Sigmoid colon (tissue), 7 donors: Measurements from ENCODE around the gene HPCAL1. TPM values are rescaled to one million over a fixed set of nuclear protein-coding genes. Genes with fewer than 3 reads are reported as not detected.
A peak's percentile ranks its signal among the peaks of the same experiment; 100 is the strongest.

Experiments
- DNase-seq: peaks from one replicate; pipeline ENCODE4 v3.0.0-alpha.2; 2019
- H3K27ac ChIP-seq, 4 donors: fragments of 200-600 bp; sonication (generic); one replicate each; pipeline ENCODE4 v1.5.1; 2016 to 2019; ENCODE audit warnings: mild to moderate bottlenecking in 1 of 4
- H3K27me3 ChIP-seq, 3 donors: fragments of 200-600 bp; sonication (generic); one replicate each; pipeline ENCODE4 v1.5.1; 2019; ENCODE audit warnings: mild to moderate bottlenecking in 1 of 3
- H3K36me3 ChIP-seq, 4 donors: fragments of 200-600 bp; sonication (generic); one replicate each; pipeline ENCODE4 v1.5.1; 2016 to 2019
- H3K4me1 ChIP-seq, 4 donors: fragments of 200-600 bp; sonication (generic); one replicate each; pipeline ENCODE4 v1.5.1; 2017 to 2019
- H3K4me3 ChIP-seq, 4 donors: fragments of 200-600 bp; sonication (generic); one replicate each; pipeline ENCODE4 v1.5.1; 2017 to 2019; ENCODE audit warnings: mild to moderate bottlenecking in 2 of 4, moderate library complexity in 1 of 4
- H3K9me3 ChIP-seq, 4 donors: fragments of 200-600 bp in 3 of 4; sonication (generic) in 3 of 4; one replicate each; pipeline versions ENCODE4 v1.5.1 to v1.6.1; 2013 to 2019
- CTCF ChIP-seq, 4 experiments: fragments of 450-650 bp in 3 of 4; fragments of 200-600 bp in 1 of 4; IDR thresholded peaks; one replicate each; pipeline ENCODE4 v1.5.1; 2016 to 2019; ENCODE audit warnings: antibody characterized with exemption in 4 of 4, mild to moderate bottlenecking in 3 of 4, moderate library complexity in 2 of 4
- EP300 ChIP-seq, 4 donors: sonication (generic); formaldehyde crosslinking; IDR thresholded peaks; one replicate each; pipeline ENCODE4 v1.6.1; 2017; ENCODE audit warnings: antibody characterized with exemption in 4 of 4
- POLR2A ChIP-seq, 2 donors: fragments of 450-650 bp; IDR thresholded peaks; one replicate each; pipeline ENCODE4 v1.6.1; 2016; ENCODE audit warnings: antibody characterized with exemption in 2 of 2, mild to moderate bottlenecking in 2 of 2, moderate library complexity in 2 of 2
- POLR2AphosphoS5 ChIP-seq, 4 donors: sonication (generic); formaldehyde crosslinking; IDR thresholded peaks; one replicate each; pipeline ENCODE4 v1.6.1; 2017; ENCODE audit warnings: antibody characterized with exemption in 4 of 4
- WGBS, 2 donors: extraction: QIAGEN DNeasy Blood & Tissue Kit; methylation state at CpG; one replicate each; pipeline ENCODE4 v1.1.7; 2013; 5-methylcytosine and 5-hydroxymethylcytosine counted together
- intact Hi-C: fragments of 100-400 bp; cut with DNase I; formaldehyde crosslinking; loops from one replicate; pipeline ENCODE4 v1.15.1; 2023
- polyA plus RNA-seq, 3 donors: library from polyadenylated mRNA; stranded (reverse); fragments of 200-250 nt; gene quantifications; one replicate each; pipeline ENCODE4 v1.2.3, GENCODE V29; 2013
- total RNA-seq, 4 donors: library from RNA; depleted of rRNA; stranded (reverse); fragments of >200 nt; gene quantifications; one replicate each; pipeline ENCODE4 v1.1.0, GENCODE V29; 2016
- donor health status: healthy with polysubstance abuse.
- donor health status: Bipolar disorder and iron deficiency.
- donor health status: healthy.

Gene HPCAL1
- total and polyA plus RNA-seq, 7 donors: 27.7 to 115 (median 46.0) TPM

GRCh38 chr2:10397297-10397875 lies 94.7 kb downstream of the HPCAL1 start:
- no peaks in the 10 kb centered on the region for H3K9me3 ChIP-seq
- no peak overlapping the region for H3K4me3 ChIP-seq
- DNase-seq: no peak
- 90 to 91% methylated on average over 16 of the region's 16 CpGs for WGBS, 2 donors
- intact Hi-C loops: no loop called here
- no peak overlapping the region for H3K27ac ChIP-seq
- no peaks in the 10 kb centered on the region for H3K36me3 ChIP-seq
- TF ChIP-seq POLR2AphosphoS5 (IDR thresholded peaks at IDR 0.05) (no peak), POLR2A (IDR thresholded peaks at IDR 0.05) (no peak), CTCF (IDR thresholded peaks at IDR 0.05) (no peak), EP300 (IDR thresholded peaks at IDR 0.05) (no peak)
- peaks cover 0 to 23% (median 17%) of the 10 kb centered on the region in 4 donors for H3K4me1 ChIP-seq
- H3K27me3 ChIP-seq: no peaks in the 10 kb centered on the region

GRCh38 chr2:10397878-10398277 lies 95.2 kb downstream of the HPCAL1 start:
- intact Hi-C loops: no loop called here
- peak overlapping the region in 2 of 4 donors; percentile 12 to 34 for H3K27ac ChIP-seq
- H3K4me3 ChIP-seq: no peak overlapping the region
- H3K36me3 ChIP-seq: no peaks in the 10 kb centered on the region
- peaks cover 0 to 25% (median 22%) of the 10 kb centered on the region in 4 donors for H3K4me1 ChIP-seq
- DNase-seq: no peak
- 63 to 75% methylated on average over 4 of the region's 4 CpGs for WGBS, 2 donors
- TF ChIP-seq POLR2AphosphoS5 (IDR thresholded peaks at IDR 0.05) (no peak), CTCF (IDR thresholded peaks at IDR 0.05) (no peak), EP300 (IDR thresholded peaks at IDR 0.05) (no peak), POLR2A (IDR thresholded peaks at IDR 0.05) (no peak)
- no peaks in the 10 kb centered on the region for H3K27me3 ChIP-seq
- H3K9me3 ChIP-seq: no peaks in the 10 kb centered on the region

- WGBS, 2 donors: 19 to 49% methylated on average over 14 of the region's 14 CpGs
- DNase-seq: peak; percentile 78
- peaks cover 0 to 28% (median 25%) of the 10 kb centered on the region in 4 donors for H3K4me1 ChIP-seq
- H3K9me3 ChIP-seq: no peaks in the 10 kb centered on the region
- no peaks in the 10 kb centered on the region for H3K27me3 ChIP-seq
- no peak overlapping the region for H3K4me3 ChIP-seq
- intact Hi-C loops: no loop called here
- H3K27ac ChIP-seq: peak overlapping the region; percentile 17 to 40 (median 26)
- H3K36me3 ChIP-seq: no peaks in the 10 kb centered on the region
- TF ChIP-seq CTCF (IDR thresholded peaks at IDR 0.05) (no peak), POLR2A (IDR thresholded peaks at IDR 0.05) (no peak), EP300 (IDR thresholded peaks at IDR 0.05) (no peak), POLR2AphosphoS5 (IDR thresholded peaks at IDR 0.05) (no peak)
Measured at GRCh38 chr2:10398496-10398895, 95.8 kb downstream of the HPCAL1 start.

- no peaks in the 10 kb centered on the region for H3K27me3 ChIP-seq
- 70 to 85% methylated on average over 15 to 16 of the region's 16 CpGs for WGBS, 2 donors
- peak overlapping the region in 3 of 4 donors; percentile 60 to 92 (median 86) for H3K27ac ChIP-seq
- H3K4me3 ChIP-seq: no peak overlapping the region
- intact Hi-C loops: no loop called here
- peaks cover 0 to 36% (median 32%) of the 10 kb centered on the region in 4 donors for H3K4me1 ChIP-seq
- no peak for DNase-seq
- H3K36me3 ChIP-seq: no peaks in the 10 kb centered on the region
- TF ChIP-seq POLR2A (IDR thresholded peaks at IDR 0.05) (no peak), CTCF (IDR thresholded peaks at IDR 0.05) (no peak), POLR2AphosphoS5 (IDR thresholded peaks at IDR 0.05) (no peak), EP300 (IDR thresholded peaks at IDR 0.05) (no peak)
- H3K9me3 ChIP-seq: no peaks in the 10 kb centered on the region
Measured at GRCh38 chr2:10399358-10399757, 96.7 kb downstream of the HPCAL1 start.

- no peak for DNase-seq
- Histone ChIP-seq H3K4me1 (peaks cover 0 to 41% (median 37%) of the 10 kb centered on the region in 4 donors), H3K36me3 (no peaks in the 10 kb centered on the region), H3K4me3 (no peak overlapping the region), H3K27me3 (no peaks in the 10 kb centered on the region), H3K9me3 (no peaks in the 10 kb centered on the region), H3K27ac (peak overlapping the region; percentile 44 to 92 (median 73))
- intact Hi-C loops: no loop called here
- TF ChIP-seq EP300 (IDR thresholded peaks at IDR 0.05) (no peak), POLR2A (IDR thresholded peaks at IDR 0.05) (no peak), CTCF (IDR thresholded peaks at IDR 0.05) (no peak), POLR2AphosphoS5 (IDR thresholded peaks at IDR 0.05) (no peak)
- WGBS, 2 donors: 88 to 94% methylated on average over 14 of the region's 14 CpGs
Measured at GRCh38 chr2:10400002-10400401, 97.3 kb downstream of the HPCAL1 start.
